Measurements from ENCODE around the gene CFAP119. TPM values are rescaled to one million over a fixed set of nuclear protein-coding genes. Genes with fewer than 3 reads are reported as not detected.

Gene CFAP119
- total RNA-seq (2011; cell fraction: chromatin; rRNA removed; ENCODE audit: low replicate concordance) = 23.0 and 52.3 TPM in 2 replicates
- total RNA-seq (2011; cell fraction: nucleolus; rRNA removed) = 44.0 and 46.5 TPM in 2 replicates
- 24.7 and 39.0 TPM in 2 replicates for total RNA-seq (2011; cell fraction: nucleoplasm; rRNA removed)
- total RNA-seq (2014; rRNA removed) (16.1 and 18.5 TPM in 2 replicates), total RNA-seq (2014; rRNA removed; fragmentation: Illumina TruSeq; extraction: Trizol) (4.2 and 6.1 TPM in 2 replicates), total RNA-seq (2015; rRNA removed; fragmentation: Illumina TruSeq; extraction: Trizol) (7.0 and 7.4 TPM in 2 replicates), total RNA-seq (2021) (18.4 and 20.0 TPM in 2 replicates), polyA plus RNA-seq (2011; rRNA removed) (13.5 and 16.3 TPM in 2 replicates), polyA plus RNA-seq (2014; fragmentation: Illumina TruSeq; extraction: Trizol) (9.0 and 9.6 TPM in 2 replicates), polyA plus RNA-seq (2014; fragmentation: Nextera tagmentation; extraction: Ambion mirVana) (1 to 10 TPM; 5.5 to 6.2 TPM), polyA plus RNA-seq (2014; rRNA removed) (33.7 and 38.2 TPM in 2 replicates), polyA minus RNA-seq (2011; rRNA and poly(A)+ RNA removed) (1.2 and 2.5 TPM in 2 replicates), Bru-seq, nascent RNA (percentile 59 among the genes with signal in this experiment), BruChase-seq, experiment 1, labeled RNA remaining after a 2-hour chase (percentile 53 among the genes with signal in this experiment), BruChase-seq, experiment 2, labeled RNA remaining after a 6-hour chase (percentile 54 among the genes with signal in this experiment)
- 10.6 and 19.6 TPM in 2 replicates for polyA plus RNA-seq (2011; cell fraction: cytosol; rRNA removed)
- 107 and 225 TPM in 2 replicates for polyA plus RNA-seq (2011; cell fraction: nucleus; rRNA removed)
- 14.9 and 20.9 TPM in 2 replicates for polyA plus RNA-seq (2012)
- polyA minus RNA-seq (2011; cell fraction: cytosol; rRNA and poly(A)+ RNA removed) = 3.8 and 4.2 TPM in 2 replicates
- 16.9 and 21.3 TPM in 2 replicates for polyA minus RNA-seq (2011; cell fraction: nucleus; rRNA and poly(A)+ RNA removed)
- long read RNA-seq, experiment 1, partial matches to known transcripts = 3 of 12 reads
- long read RNA-seq, experiment 1, other reads (novel, unspliced or antisense) = 7 of 12 reads
- long read RNA-seq, experiment 2, partial matches to known transcripts = 0 of 3 reads
- long read RNA-seq, experiment 2, other reads (novel, unspliced or antisense) = 2 of 3 reads
- long read RNA-seq, experiment 3, partial matches to known transcripts = 1 of 4 reads
- long read RNA-seq, experiment 3, other reads (novel, unspliced or antisense) = 3 of 4 reads

DNA sequence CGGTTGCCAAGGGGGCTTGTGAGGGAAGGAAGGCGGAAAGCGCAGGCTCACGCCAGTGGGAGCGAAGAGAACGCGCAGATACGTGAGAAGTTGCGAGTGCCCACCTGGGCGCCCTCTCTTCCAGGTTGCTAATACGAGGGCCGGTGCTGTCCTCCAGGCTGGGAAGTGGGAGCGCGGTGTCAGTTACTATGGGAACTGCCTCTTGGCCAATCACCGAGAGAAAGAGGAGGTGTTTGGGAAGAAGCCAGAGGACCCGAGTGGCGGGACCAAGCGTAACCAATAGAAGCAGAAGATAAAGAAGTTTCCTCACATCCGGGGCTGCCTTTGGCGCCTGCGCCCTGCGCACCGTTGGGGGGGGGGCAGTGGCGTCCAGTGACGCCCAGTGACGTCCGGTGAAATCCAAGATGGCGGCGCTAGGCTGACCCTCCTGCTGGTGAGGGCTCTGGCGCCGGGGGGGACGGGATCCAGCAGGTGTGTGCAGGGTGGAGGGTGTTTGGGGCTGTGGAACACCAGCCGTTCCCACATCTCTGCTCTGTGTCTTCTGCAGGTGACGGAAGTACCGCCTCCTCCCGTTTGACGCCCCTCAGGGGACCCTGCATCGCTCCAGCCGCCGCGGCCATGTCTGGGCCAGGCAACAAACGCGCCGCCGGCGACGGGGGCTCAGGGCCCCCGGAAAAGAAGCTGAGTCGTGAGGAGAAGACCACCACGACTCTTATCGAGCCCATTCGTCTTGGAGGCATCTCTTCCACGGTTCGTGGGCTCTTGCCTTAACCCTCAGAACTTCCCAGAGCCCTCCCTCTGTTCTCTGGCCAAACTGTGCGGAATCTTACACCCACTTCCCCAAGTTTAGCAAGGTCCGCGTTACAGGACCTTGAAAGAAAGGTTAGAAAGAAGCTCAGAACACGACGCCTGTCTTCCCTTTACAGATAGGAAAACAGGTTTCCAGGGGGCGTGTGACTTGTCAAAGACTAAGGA is at the start of gene CFAP119, which contains the start of gene RNF40:
TSS of gene CFAP119 (minus strand) at position 135 of the 975 bp plus-strand sequence. CDS start 314 bp downstream, outside the sequence.
TSS of gene RNF40 (plus strand) at position 395 of the 975 bp plus-strand sequence. CDS start at position 619, 224 bp downstream.
- H2AFZ ChIP-seq (ENCODE audit: low read depth, low read length) = peak within 1 kb of the TSS; percentile 92
- no peaks in the 10 kb centered on the region for H3K27me3 ChIP-seq (ENCODE audit: control insufficient read depth in 2 of 2, insufficient read depth in 2 of 2, low read length in 2 of 2)
- WGBS (ENCODE audit: insufficient coverage, low coverage, missing lambda C conversion rate) = under 1% methylated on average over 57 of the region's 60 CpGs
- H3K4me2 ChIP-seq (ENCODE audit: insufficient read depth, low read length) = peak within 1 kb of the TSS; percentile 94
- CTCF ChIA-PET (ENCODE audit: low intra/inter-chr PET ratio) = no interaction called here
- H3K4me1 ChIP-seq (replicated peaks in 1 of 2; ENCODE audit: control insufficient read depth in 2 of 2, insufficient read depth in 2 of 2, low read length in 2 of 2) = peaks cover 19 to 51% of the 10 kb centered on the region in 2 experiments; a peak in 4 of 5 replicates
- peaks cover 42% of the 10 kb centered on the region for H3K79me2 ChIP-seq (ENCODE audit: control insufficient read depth, insufficient read depth, low read length)
- H3K9me1 ChIP-seq (ENCODE audit: control insufficient read depth, insufficient read depth, low read length) = no peaks in the 10 kb centered on the region
- DNase-seq (ENCODE audit: extremely low read depth in 1 of 4, low spot score in 3 of 4) (peak; percentile 96 to 100 (median 98)), ATAC-seq (peak; percentile 94), FAIRE-seq (peak; percentile 100)
- peak within 1 kb of the TSS; percentile 88 for H3K4me3 ChIP-seq
- BruUV-seq (replicated peaks) = TSS peak; percentile 68
- intact Hi-C loops (cut with micrococcal nuclease) (loop anchor here (2.0 to 5.0 kb wide), 3 partner anchors 13 to 161 kb away; partner anchors contain the start of genes FBXL19 and PHKG2), in situ Hi-C loops (cut with MboI) (no loop called here)
- H3K27ac ChIP-seq (ENCODE audit: extremely low read depth, low read depth, low read length) = peak within 1 kb of the TSS; percentile 87
- H3K9me3 ChIP-seq (replicated peaks; ENCODE audit: control insufficient read depth, insufficient read depth, low read depth, low read length) = no peaks in the 10 kb centered on the region
- POLR2A ChIA-PET = interaction anchor here (1.0 to 3.7 kb wide), 3 partner anchors 9 to 12 kb away, joined by 5 to 28 read pairs (median 7); no protein-coding TSS in a partner anchor
- peaks cover 75% of the 10 kb centered on the region for H3K36me3 ChIP-seq (ENCODE audit: control insufficient read depth, insufficient read depth, low read length)
- peak within 1 kb of the TSS; percentile 96 for H3K9ac ChIP-seq (ENCODE audit: insufficient read depth in 1 of 2, low read depth in 2 of 2, low read length in 2 of 2)
- H4K20me1 ChIP-seq (replicated peaks; ENCODE audit: control insufficient read depth, insufficient read depth, low read length) = no peaks in the 10 kb centered on the region
- TF ChIP-seq, protein P1, sequence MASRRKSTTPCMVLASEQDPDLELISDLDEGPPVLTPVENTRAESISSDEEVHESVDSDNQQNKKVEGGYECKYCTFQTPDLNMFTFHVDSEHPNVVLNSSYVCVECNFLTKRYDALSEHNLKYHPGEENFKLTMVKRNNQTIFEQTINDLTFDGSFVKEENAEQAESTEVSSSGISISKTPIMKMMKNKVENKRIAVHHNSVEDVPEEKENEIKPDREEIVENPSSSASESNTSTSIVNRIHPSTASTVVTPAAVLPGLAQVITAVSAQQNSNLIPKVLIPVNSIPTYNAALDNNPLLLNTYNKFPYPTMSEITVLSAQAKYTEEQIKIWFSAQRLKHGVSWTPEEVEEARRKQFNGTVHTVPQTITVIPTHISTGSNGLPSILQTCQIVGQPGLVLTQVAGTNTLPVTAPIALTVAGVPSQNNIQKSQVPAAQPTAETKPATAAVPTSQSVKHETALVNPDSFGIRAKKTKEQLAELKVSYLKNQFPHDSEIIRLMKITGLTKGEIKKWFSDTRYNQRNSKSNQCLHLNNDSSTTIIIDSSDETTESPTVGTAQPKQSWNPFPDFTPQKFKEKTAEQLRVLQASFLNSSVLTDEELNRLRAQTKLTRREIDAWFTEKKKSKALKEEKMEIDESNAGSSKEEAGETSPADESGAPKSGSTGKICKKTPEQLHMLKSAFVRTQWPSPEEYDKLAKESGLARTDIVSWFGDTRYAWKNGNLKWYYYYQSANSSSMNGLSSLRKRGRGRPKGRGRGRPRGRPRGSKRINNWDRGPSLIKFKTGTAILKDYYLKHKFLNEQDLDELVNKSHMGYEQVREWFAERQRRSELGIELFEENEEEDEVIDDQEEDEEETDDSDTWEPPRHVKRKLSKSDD (conservative IDR thresholded peaks at IDR 0.05; ENCODE audit: low read length) = peak; percentile 65; the same call in 1 of the 2 replicates
- TF ChIP-seq KLF16 (IDR thresholded peaks at IDR 0.05) (no peak), POLR3A (IDR thresholded peaks at IDR 0.05; ENCODE audit: borderline replicate concordance, extremely low read depth, insufficient read depth, insufficient read length) (no peak), TRIM24 (IDR thresholded peaks at IDR 0.05) (no peak), RREB1 (CRISPR knock-in tag; IDR thresholded peaks at IDR 0.05) (0 out of 2 replicates have a peak, but pooled peaks have one; percentile 41)

Measured in K562 (cell line).